ENCODE results near the gene PGAP2.

DNA sequence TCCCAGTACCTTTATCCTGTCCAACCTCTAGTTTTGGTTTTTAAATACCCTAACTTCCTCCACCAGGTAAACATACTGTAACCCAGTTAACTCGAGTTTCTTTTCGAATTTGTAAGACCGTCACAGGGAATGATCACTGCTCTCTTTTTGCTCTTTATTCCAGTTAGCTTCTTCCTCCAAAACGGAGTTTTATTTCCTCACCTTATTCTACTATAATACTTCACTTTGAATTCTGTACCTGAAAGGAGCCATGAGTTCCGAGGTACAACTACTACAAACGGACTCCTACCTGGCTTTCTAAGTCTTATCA, 12.4 kb upstream of the PGAP2 start:
- no peak for TF ChIP-seq POLR2AphosphoS5 (IDR thresholded peaks at IDR 0.05; ENCODE audit: low read depth)
- TF ChIP-seq, protein P1, sequence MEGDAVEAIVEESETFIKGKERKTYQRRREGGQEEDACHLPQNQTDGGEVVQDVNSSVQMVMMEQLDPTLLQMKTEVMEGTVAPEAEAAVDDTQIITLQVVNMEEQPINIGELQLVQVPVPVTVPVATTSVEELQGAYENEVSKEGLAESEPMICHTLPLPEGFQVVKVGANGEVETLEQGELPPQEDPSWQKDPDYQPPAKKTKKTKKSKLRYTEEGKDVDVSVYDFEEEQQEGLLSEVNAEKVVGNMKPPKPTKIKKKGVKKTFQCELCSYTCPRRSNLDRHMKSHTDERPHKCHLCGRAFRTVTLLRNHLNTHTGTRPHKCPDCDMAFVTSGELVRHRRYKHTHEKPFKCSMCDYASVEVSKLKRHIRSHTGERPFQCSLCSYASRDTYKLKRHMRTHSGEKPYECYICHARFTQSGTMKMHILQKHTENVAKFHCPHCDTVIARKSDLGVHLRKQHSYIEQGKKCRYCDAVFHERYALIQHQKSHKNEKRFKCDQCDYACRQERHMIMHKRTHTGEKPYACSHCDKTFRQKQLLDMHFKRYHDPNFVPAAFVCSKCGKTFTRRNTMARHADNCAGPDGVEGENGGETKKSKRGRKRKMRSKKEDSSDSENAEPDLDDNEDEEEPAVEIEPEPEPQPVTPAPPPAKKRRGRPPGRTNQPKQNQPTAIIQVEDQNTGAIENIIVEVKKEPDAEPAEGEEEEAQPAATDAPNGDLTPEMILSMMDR (conservative IDR thresholded peaks at IDR 0.05; ENCODE audit: low read depth in 2 of 2) = no peak
- no peak for TF ChIP-seq JUNB (IDR thresholded peaks at IDR 0.05; ENCODE audit: unreplicated experiment)
- TF ChIP-seq EZH2 (IDR thresholded peaks at IDR 0.05; ENCODE audit: low read depth, unreplicated experiment) = no peak
- no peak for TF ChIP-seq EZH2phosphoT487 (IDR thresholded peaks at IDR 0.05; ENCODE audit: unreplicated experiment)
- no peak for TF ChIP-seq ZNF462 (CRISPR knock-in tag; IDR thresholded peaks at IDR 0.05)
